Measurements from ENCODE around the gene VSIG4. TPM values are rescaled to one million over a fixed set of nuclear protein-coding genes. Genes with fewer than 3 reads are reported as not detected.
"Not testable (repeated sequence)": the region's sequence is repeated elsewhere in the genome, so short reads cannot be mapped to it uniquely, and the experiment has no call there.

Gene VSIG4, protein sequence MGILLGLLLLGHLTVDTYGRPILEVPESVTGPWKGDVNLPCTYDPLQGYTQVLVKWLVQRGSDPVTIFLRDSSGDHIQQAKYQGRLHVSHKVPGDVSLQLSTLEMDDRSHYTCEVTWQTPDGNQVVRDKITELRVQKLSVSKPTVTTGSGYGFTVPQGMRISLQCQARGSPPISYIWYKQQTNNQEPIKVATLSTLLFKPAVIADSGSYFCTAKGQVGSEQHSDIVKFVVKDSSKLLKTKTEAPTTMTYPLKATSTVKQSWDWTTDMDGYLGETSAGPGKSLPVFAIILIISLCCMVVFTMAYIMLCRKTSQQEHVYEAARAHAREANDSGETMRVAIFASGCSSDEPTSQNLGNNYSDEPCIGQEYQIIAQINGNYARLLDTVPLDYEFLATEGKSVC
- total RNA-seq (under 1 TPM; 0.64 to 0.68 TPM), polyA plus RNA-seq (2.5 TPM)

DNA sequence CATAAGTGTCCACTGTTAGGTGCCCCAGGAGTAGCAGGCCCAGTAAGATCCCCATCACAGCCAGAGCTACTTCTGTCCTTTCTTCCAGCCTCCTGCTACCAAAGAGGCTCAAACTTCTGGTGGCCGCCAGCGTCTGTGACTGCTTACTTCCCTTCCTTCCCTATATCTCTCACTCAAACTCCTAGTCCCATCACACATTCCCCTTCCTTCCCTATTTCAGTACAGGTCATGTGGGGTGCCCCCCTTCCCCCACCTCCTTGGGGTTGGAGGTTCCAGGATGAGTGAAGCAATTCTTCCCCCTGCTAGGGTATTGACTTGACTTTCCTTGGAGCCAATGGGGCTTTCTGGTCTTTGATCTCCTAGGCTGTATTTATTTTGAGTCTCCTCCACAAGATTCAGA, at the start of gene VSIG4:
VSIG4 (minus strand) TSS at position 137 of the 400 bp plus-strand sequence; CDS start at position 55, 82 bp downstream.
- POLR2A ChIA-PET, result no interaction called here
- H3K9me3 Mint-ChIP-seq, result no peaks in the 10 kb centered on the region
- no peaks in the 10 kb centered on the region for H3K9me3 ChIP-seq (ENCODE audit: low read length)
- H3K27me3 Mint-ChIP-seq, result peaks cover 0 to 2% of the 10 kb centered on the region in 2 donors
- H3K36me3 Mint-ChIP-seq, result no peaks in the 10 kb centered on the region
- no peaks in the 10 kb centered on the region for H3K27me3 ChIP-seq (ENCODE audit: insufficient read depth, low read length, poor library complexity, severe bottlenecking)
- no peak within 1 kb of the TSS for H3K4me3 ChIP-seq (ENCODE audit: low read length)
- H3K4me1 ChIP-seq (ENCODE audit: insufficient read depth, low read length), result peaks cover 5% of the 10 kb centered on the region
- H3K27ac Mint-ChIP-seq, result peak within 1 kb of the TSS in 1 of 8 donors; percentile 5
- H3K27ac ChIP-seq (ENCODE audit: low read depth, low read length), result no peak within 1 kb of the TSS
- H3K4me3 Mint-ChIP-seq, result no peak within 1 kb of the TSS
- CTCF ChIA-PET, result no interaction called here
- H3K36me3 ChIP-seq (ENCODE audit: insufficient read depth, low read length), result no peaks in the 10 kb centered on the region
- peaks cover 2 to 4% (median 4%) of the 10 kb centered on the region in 3 donors for H3K4me1 Mint-ChIP-seq
- no peak for DNase-seq

GRCh38 chrX:66076801-66077200, 36.9 kb upstream of the VSIG4 start:
- no peaks in the 10 kb centered on the region for H3K27me3 ChIP-seq (ENCODE audit: insufficient read depth, low read length, poor library complexity, severe bottlenecking)
- H3K27ac ChIP-seq (ENCODE audit: low read depth, low read length), result no peak overlapping the region
- ChIA-PET POLR2A (no interaction called here), CTCF (no interaction called here)
- peaks cover 0 to 4% (median 0%) of the 10 kb centered on the region in 5 donors for H3K9me3 Mint-ChIP-seq
- no peaks in the 10 kb centered on the region for H3K36me3 ChIP-seq (ENCODE audit: insufficient read depth, low read length)
- H3K9me3 ChIP-seq (ENCODE audit: low read length), result no peaks in the 10 kb centered on the region
- no peak for DNase-seq
- peaks cover 0 to 3% (median 0%) of the 10 kb centered on the region in 3 donors for H3K36me3 Mint-ChIP-seq
- peaks cover 19% of the 10 kb centered on the region for H3K4me1 ChIP-seq (ENCODE audit: insufficient read depth, low read length)
- H3K4me3 Mint-ChIP-seq, result no peak overlapping the region
- peaks cover 18 to 21% (median 20%) of the 10 kb centered on the region in 3 donors for H3K4me1 Mint-ChIP-seq
- peaks cover 0 to 5% of the 10 kb centered on the region in 2 donors for H3K27me3 Mint-ChIP-seq
- H3K27ac Mint-ChIP-seq, result no peak overlapping the region
- no peak overlapping the region for H3K4me3 ChIP-seq (ENCODE audit: low read length)

DNA sequence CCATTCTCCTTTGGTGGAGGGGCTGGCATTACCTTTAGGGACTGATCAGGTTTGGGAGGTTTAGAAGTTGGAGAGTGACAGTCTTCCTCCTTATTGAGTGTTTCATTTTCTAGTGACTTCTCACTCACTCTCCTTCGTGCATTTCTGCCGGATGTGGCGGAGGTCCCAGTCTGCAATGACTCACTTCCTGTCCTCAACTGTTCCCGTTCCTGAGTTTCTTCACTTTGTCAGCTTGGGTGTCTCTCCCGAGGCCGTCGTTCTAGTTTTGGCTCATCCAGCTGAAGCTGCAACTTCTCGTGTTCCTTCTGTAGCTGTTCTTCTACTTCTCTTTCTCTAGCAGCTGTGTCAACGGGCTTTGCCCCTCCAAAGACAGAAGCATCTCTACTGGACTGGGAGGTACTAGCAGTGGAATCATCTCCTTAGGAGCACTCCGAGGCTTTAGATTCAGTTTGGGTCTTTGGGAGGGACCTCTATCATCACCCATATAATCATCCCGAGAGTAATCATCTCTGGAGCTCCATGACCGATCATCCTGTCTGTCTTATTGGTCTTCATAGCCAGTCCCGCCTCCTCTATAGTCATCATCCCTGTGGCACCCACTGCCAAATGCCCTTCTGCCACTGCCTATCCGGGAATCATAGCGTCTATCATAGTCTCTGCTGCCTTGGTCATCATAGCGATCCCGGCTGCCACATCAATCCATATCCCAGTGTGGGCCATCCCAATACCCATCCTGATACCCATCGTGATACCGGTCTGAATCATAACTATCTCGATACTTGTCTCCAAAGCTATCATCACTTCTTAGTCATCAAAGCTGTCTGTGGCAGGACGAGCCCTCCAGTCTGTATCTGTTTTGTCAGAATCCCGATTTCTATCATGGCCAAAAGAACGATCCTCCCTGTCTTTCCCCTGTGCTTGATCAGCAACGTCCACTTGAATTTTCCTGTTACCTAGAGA, 35.3 kb upstream of the VSIG4 start:
- Histone ChIP-seq H3K36me3 (ENCODE audit: insufficient read depth, low read length) (no peaks in the 10 kb centered on the region), H3K27ac (ENCODE audit: low read depth, low read length) (no peak overlapping the region), H3K4me1 (ENCODE audit: insufficient read depth, low read length) (peaks cover 19% of the 10 kb centered on the region), H3K9me3 (ENCODE audit: low read length) (no peaks in the 10 kb centered on the region), H3K27me3 (ENCODE audit: insufficient read depth, low read length, poor library complexity, severe bottlenecking) (no peaks in the 10 kb centered on the region), H3K4me3 (ENCODE audit: low read length) (peak overlapping the region; percentile 51)
- H3K4me1 Mint-ChIP-seq, result peaks cover 18 to 21% (median 20%) of the 10 kb centered on the region in 3 donors
- peak; percentile 7 to 50 (median 16) for DNase-seq
- peak overlapping the region; percentile 66 to 96 (median 86) for H3K27ac Mint-ChIP-seq
- CTCF ChIA-PET, result no interaction called here
- peak overlapping the region; percentile 79 to 87 (median 83) for H3K4me3 Mint-ChIP-seq
- H3K9me3 Mint-ChIP-seq, result peaks cover 0 to 4% (median 0%) of the 10 kb centered on the region in 5 donors
- peaks cover 0 to 3% (median 0%) of the 10 kb centered on the region in 3 donors for H3K36me3 Mint-ChIP-seq
- POLR2A ChIA-PET, result no interaction called here
- H3K27me3 Mint-ChIP-seq, result peaks cover 0 to 5% of the 10 kb centered on the region in 2 donors

DNA sequence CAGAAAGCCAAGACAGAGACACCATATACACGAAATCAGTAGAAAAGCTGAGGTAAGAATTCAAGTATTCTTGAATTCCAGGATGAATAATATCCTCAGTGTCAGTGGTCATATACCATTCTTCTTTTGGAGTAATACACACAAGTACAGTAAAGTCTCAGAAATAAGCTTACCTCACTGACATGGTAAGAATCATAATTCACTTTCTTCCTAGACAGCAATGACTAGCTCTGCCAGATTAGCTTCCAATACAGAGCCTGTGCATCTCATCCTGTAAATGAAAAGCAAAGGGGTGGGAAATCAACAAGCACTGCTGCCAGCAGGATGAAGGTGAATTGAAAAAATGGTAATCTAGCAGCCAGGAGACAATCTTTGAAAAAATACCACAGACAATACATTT, 31.2 kb upstream of the VSIG4 start:
- Histone ChIP-seq H3K4me3 (ENCODE audit: low read length) (no peak overlapping the region), H3K27ac (ENCODE audit: low read depth, low read length) (no peak overlapping the region), H3K36me3 (ENCODE audit: insufficient read depth, low read length) (no peaks in the 10 kb centered on the region), H3K4me1 (ENCODE audit: insufficient read depth, low read length) (peaks cover 19% of the 10 kb centered on the region), H3K9me3 (ENCODE audit: low read length) (no peaks in the 10 kb centered on the region), H3K27me3 (ENCODE audit: insufficient read depth, low read length, poor library complexity, severe bottlenecking) (no peaks in the 10 kb centered on the region)
- peaks cover 0 to 2% (median 0%) of the 10 kb centered on the region in 5 donors for H3K9me3 Mint-ChIP-seq
- H3K27me3 Mint-ChIP-seq, result peaks cover 0 to 3% of the 10 kb centered on the region in 2 donors
- ChIA-PET CTCF (no interaction called here), POLR2A (no interaction called here)
- no peak overlapping the region for H3K27ac Mint-ChIP-seq
- peaks cover 0 to 3% (median 2%) of the 10 kb centered on the region in 3 donors for H3K36me3 Mint-ChIP-seq
- no peak overlapping the region for H3K4me3 Mint-ChIP-seq
- peaks cover 18 to 21% (median 20%) of the 10 kb centered on the region in 3 donors for H3K4me1 Mint-ChIP-seq
- DNase-seq, result no peak

DNA sequence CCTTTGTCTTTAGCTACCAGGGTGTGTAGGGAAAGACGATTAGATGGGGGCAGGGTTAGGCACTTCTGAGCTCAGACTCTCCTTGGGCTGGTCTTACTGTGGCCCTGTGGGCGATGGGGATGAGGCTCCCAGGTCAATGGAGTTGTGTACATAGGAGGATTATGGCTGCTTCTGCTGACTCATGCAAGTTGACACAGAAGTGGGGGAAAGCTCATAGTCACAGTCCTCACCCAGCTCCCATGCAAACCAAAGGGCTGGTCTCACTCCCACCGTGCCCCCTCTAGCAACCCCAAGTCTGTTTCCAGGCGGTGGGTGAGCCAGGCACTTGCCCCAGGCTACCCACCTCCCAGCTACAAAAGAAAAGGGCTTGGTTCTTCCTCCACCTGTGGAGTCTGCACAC, 24.4 kb upstream of the VSIG4 start:
- H3K27ac Mint-ChIP-seq, result no peak overlapping the region
- H3K4me1 ChIP-seq (ENCODE audit: insufficient read depth, low read length), result peaks cover 17% of the 10 kb centered on the region
- peaks cover 0 to 2% of the 10 kb centered on the region in 2 donors for H3K27me3 Mint-ChIP-seq
- H3K4me3 ChIP-seq (ENCODE audit: low read length), result no peak overlapping the region
- H3K4me3 Mint-ChIP-seq, result no peak overlapping the region
- no peaks in the 10 kb centered on the region for H3K27me3 ChIP-seq (ENCODE audit: insufficient read depth, low read length, poor library complexity, severe bottlenecking)
- H3K36me3 Mint-ChIP-seq, result peaks cover 0 to 3% (median 0%) of the 10 kb centered on the region in 3 donors
- H3K36me3 ChIP-seq (ENCODE audit: insufficient read depth, low read length), result no peaks in the 10 kb centered on the region
- H3K4me1 Mint-ChIP-seq, result peaks cover 30 to 44% (median 39%) of the 10 kb centered on the region in 3 donors
- ChIA-PET CTCF (no interaction called here), POLR2A (no interaction called here)
- no peaks in the 10 kb centered on the region for H3K9me3 ChIP-seq (ENCODE audit: low read length)
- DNase-seq, result no peak
- no peak overlapping the region for H3K27ac ChIP-seq (ENCODE audit: low read depth, low read length)
- H3K9me3 Mint-ChIP-seq, result peaks cover 0 to 2% (median 0%) of the 10 kb centered on the region in 5 donors

GRCh38 chrX:66057019-66057418, 17.1 kb upstream of the VSIG4 start:
- H3K36me3 Mint-ChIP-seq; DNase-seq; CTCF ChIA-PET; H3K36me3 ChIP-seq (ENCODE audit: insufficient read depth, low read length); H3K9me3 Mint-ChIP-seq; H3K4me3 ChIP-seq (ENCODE audit: low read length); H3K27me3 Mint-ChIP-seq; POLR2A ChIA-PET; H3K27ac ChIP-seq (ENCODE audit: low read depth, low read length); H3K4me3 Mint-ChIP-seq; H3K27me3 ChIP-seq (ENCODE audit: insufficient read depth, low read length, poor library complexity, severe bottlenecking); H3K4me1 ChIP-seq (ENCODE audit: insufficient read depth, low read length); H3K9me3 ChIP-seq (ENCODE audit: low read length): not testable (repeated sequence)
- Mint-ChIP-seq H3K4me1 (peaks cover 19 to 23% (median 23%) of the 10 kb centered on the region in 3 donors), H3K27ac (peak overlapping the region in 1 of 8 donors; percentile 48)

GRCh38 chrX:66054978-66055377, 15.1 kb upstream of the VSIG4 start:
- H3K4me1 Mint-ChIP-seq, result peaks cover 2 to 4% (median 3%) of the 10 kb centered on the region in 3 donors
- CTCF ChIA-PET, result no interaction called here
- peaks cover 0 to 6% of the 10 kb centered on the region in 2 donors for H3K27me3 Mint-ChIP-seq
- Histone ChIP-seq H3K9me3 (ENCODE audit: low read length) (no peaks in the 10 kb centered on the region), H3K27me3 (ENCODE audit: insufficient read depth, low read length, poor library complexity, severe bottlenecking) (no peaks in the 10 kb centered on the region), H3K27ac (ENCODE audit: low read depth, low read length) (no peak overlapping the region), H3K4me3 (ENCODE audit: low read length) (no peak overlapping the region), H3K4me1 (ENCODE audit: insufficient read depth, low read length) (peaks cover 3% of the 10 kb centered on the region), H3K36me3 (ENCODE audit: insufficient read depth, low read length) (no peaks in the 10 kb centered on the region)
- POLR2A ChIA-PET, result no interaction called here
- H3K36me3 Mint-ChIP-seq, result peaks cover 0 to 4% (median 0%) of the 10 kb centered on the region in 3 donors
- H3K4me3 Mint-ChIP-seq, result no peak overlapping the region
- no peak overlapping the region for H3K27ac Mint-ChIP-seq
- DNase-seq, result no peak
- no peaks in the 10 kb centered on the region for H3K9me3 Mint-ChIP-seq

- Mint-ChIP-seq H3K4me3 (no peak overlapping the region), H3K27ac (no peak overlapping the region), H3K36me3 (peaks cover 0 to 4% (median 0%) of the 10 kb centered on the region in 3 donors), H3K4me1 (no peaks in the 10 kb centered on the region), H3K9me3 (no peaks in the 10 kb centered on the region), H3K27me3 (peaks cover 0 to 6% of the 10 kb centered on the region in 2 donors)
- Histone ChIP-seq H3K4me1 (ENCODE audit: insufficient read depth, low read length) (no peaks in the 10 kb centered on the region), H3K36me3 (ENCODE audit: insufficient read depth, low read length) (no peaks in the 10 kb centered on the region), H3K27ac (ENCODE audit: low read depth, low read length) (no peak overlapping the region), H3K9me3 (ENCODE audit: low read length) (no peaks in the 10 kb centered on the region), H3K4me3 (ENCODE audit: low read length) (no peak overlapping the region), H3K27me3 (ENCODE audit: insufficient read depth, low read length, poor library complexity, severe bottlenecking) (no peaks in the 10 kb centered on the region)
- POLR2A ChIA-PET, result no interaction called here
- DNase-seq, result no peak
- CTCF ChIA-PET, result no interaction called here
Measured at GRCh38 chrX:66053414-66053813, 13.5 kb upstream of the VSIG4 start.

Data from CD8-positive, alpha-beta memory T cell (primary cell).